SKM-1 treated with dmso at 0.1 percent for 144 hours (cell line): ENCODE data around the gene CCDC92.

Experiments
- DNase-seq: peaks from one replicate; lab custom pipeline; 2025; ENCODE audit not compliant: unreplicated experiment; lab: John Stamatoyannopoulos, UW

Gene CCDC92

GRCh38 chr12:123976227-123976826 lies 3.7 kb upstream of the CCDC92 start:
- DNase-seq, result no peak

GRCh38 chr12:123973552-123974341 lies 1.1 kb upstream of the CCDC92 start:
- no peak for DNase-seq

GRCh38 chr12:123971770-123972456 lies 718 bp downstream of the CCDC92 start:
- no peak for DNase-seq

- no peak for DNase-seq
These were observed 1.2 kb downstream of the CCDC92 start for GRCh38 chr12:123971449-123971769.

- no peak for DNase-seq
These were observed 5.5 kb downstream of the CCDC92 start for GRCh38 chr12:123967121-123967586.

GRCh38 chr12:123966596-123966995 lies 6.0 kb downstream of the CCDC92 start:
- no peak for DNase-seq

GRCh38 chr12:123965382-123965781 lies 7.2 kb downstream of the CCDC92 start:
- no peak for DNase-seq

GRCh38 chr12:123963821-123964220 lies 8.8 kb downstream of the CCDC92 start:
- no peak for DNase-seq

GRCh38 chr12:123962513-123962912 lies 10.1 kb downstream of the CCDC92 start:
- no peak for DNase-seq

- no peak for DNase-seq
These were observed 10.9 kb downstream of the CCDC92 start for GRCh38 chr12:123961585-123962345.

GRCh38 chr12:123960856-123961255 lies 11.8 kb downstream of the CCDC92 start:
- DNase-seq, result no peak

GRCh38 chr12:123960029-123960735 lies 12.4 kb downstream of the CCDC92 start:
- no peak for DNase-seq

GRCh38 chr12:123958876-123959275 lies 13.8 kb downstream of the CCDC92 start:
- DNase-seq, result no peak

- no peak for DNase-seq
These were observed 14.2 kb downstream of the CCDC92 start for GRCh38 chr12:123958462-123958861.

GRCh38 chr12:123957196-123957595 lies 15.4 kb downstream of the CCDC92 start:
- no peak for DNase-seq

- DNase-seq, result no peak
These were observed 16.4 kb downstream of the CCDC92 start for GRCh38 chr12:123956249-123956648.

GRCh38 chr12:123954647-123955350 lies 17.8 kb downstream of the CCDC92 start:
- DNase-seq, result no peak

GRCh38 chr12:123952037-123952436 lies 20.6 kb downstream of the CCDC92 start:
- no peak for DNase-seq

GRCh38 chr12:123951467-123951866 lies 21.2 kb downstream of the CCDC92 start:
- DNase-seq, result no peak
